DMS153 (cell line): Measurements from ENCODE around the gene RGS14.
"Not testable (repeated sequence)": the region's sequence is repeated elsewhere in the genome, so short reads cannot be mapped to it uniquely, and the experiment has no call there.

Experiments
- DNase-seq: peaks from one replicate; lab custom pipeline; 2025; lab: John Stamatoyannopoulos, UW

RGS14 gene

DNA sequence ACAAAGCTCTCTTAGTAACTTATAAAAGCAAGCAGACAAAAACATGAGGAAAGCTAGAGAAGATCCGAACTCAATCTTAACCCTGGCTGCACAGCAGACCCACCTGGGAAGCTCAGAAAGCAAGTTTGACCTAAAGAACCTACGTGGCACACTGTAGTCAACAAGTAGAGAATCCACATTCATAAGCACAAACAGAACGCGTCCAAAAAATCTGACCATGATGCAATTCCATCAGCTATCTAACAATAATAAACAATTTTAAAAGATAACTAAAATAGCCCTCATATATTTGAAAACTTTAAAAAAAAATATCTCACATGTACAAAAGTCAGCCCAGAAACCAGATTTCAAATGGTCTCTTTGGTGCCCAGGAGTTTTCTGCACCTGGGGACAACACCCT, 10.9 kb upstream of the RGS14 start:
- DNase-seq: no peak

DNA sequence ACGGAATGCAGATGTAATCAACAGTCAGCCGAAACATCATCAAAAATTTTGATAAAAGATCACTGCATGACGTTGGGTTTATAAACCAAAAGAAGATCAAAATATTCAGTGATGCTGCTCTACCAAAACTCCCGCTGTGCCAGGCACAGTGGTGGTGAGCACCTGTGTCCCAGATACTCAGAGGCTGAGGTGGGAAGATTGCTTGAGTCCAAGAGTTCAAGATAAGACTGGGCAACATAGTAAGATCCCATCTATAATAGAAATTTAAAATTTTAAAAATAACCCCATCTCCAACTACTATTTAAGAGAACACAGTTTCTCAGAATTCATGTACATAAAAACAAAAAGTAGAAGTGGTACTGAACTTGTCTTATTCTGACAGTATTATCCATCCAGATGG, 10.0 kb upstream of the RGS14 start:
- no peak for DNase-seq

DNA sequence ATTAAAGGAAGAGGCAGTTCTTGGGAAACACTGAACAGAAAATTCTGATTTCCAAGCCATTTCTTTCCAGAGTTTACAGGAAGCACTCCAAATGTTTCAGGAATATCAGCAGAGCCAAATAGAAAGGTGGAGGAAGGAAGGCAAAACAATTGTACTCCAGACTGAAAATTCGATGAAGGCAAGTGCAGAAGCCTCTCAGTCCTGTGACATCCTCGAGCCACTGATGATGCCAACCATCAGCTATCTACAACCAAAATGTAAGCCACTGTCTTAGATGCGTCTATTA, 8.4 kb upstream of the RGS14 start:
- DNase-seq: no peak

DNA sequence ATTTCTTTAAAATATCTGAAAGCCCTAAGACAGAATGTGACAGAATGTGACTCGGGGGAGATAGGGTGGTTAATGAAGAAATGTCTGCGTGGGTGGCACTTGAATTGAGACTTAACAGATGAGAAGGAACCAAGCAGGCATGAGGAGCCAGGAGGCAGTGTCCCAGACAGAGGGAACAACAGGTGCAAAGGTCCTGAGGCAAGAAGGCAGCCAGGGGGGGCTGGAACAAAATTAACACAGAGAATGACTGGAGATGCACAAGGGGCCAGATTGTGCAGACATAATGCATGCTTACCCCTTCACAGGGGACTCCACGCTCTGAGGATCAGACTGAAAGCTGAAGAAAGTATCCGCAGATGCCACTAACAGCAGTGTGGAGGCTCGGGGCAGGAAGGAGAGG, 8.0 kb upstream of the RGS14 start:
- no peak for DNase-seq

DNA sequence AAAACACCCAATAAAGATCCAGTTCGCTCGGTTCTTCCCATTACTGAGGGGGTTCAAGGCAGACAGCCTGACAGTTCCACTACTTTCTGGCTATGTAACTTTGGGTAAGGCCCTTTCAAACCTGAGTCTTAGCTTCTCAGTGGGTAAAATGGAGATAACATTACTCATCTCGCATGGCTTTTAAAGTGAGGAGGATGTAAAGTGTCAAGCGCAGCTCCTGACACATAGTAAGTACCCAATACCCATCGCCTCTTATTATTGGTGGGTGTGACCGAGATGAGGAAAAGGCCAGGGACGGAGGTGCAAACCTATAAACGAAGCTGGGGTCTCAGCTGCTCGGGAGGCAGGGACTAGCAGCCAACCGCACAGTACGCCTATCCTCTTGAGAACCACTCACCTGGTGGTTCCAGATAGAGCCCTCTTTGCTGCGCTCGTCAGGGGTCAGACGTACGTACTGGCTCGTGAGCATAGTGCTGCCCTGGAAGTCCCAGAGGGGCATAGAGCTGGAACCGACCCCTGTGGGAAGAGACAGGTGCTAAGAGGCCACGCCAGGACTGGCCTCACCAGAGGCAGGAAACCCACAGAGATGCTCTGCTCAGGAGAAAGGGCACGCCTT, 6.8 kb upstream of the RGS14 start:
- no peak for DNase-seq

DNA sequence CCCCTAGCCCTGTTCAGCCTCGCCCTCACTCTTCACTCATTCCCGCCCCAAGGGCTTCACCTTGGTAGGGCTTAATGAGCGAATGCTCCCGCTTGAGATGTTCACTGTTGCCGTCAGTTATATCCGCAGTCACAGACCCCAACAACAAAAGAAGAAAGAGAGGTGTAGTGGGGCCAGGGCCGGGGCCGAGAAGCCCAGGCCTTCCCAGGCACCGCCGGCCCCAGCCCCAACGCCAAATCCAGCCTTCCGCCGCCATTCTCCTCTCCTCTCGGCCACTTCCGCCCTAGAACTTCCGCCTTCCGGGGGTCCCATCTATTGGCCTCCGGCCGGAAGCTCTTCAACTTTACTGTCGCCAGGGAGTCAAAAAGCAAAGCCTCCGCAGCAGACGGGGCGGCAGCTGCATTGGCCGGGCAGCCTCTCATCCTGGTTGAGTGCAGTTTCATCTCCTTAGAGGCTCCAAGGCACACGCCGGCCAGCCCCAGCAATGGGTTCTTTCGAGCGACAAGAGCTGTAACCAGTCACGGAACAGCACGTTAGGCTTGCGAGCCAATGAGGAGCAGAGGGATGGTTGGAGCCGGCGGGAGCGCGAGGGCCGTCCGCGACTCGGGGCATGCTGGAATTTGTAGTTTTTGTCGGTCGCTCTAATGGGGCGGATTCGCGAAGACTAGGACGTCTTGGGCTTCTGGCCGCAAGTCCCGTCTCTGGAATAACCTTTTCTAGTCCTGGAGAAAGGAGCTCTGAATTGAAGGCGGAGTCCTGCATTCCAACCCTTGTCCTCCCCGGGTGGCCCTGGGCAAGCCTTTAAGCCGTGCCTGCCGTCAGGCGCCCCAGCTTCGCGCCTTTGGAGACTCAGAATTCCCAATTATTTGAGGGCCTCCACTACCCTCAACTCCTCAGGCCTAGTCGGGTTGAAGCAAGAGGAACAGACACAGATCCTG, 6.1 kb upstream of the RGS14 start, which contains the start of gene LMAN2:
Gene LMAN2, minus strand, starts transcription at position 277 of the 938 bp plus-strand sequence. Its CDS starts 21 bp downstream, at position 256.
- peak; percentile 76 for DNase-seq

DNA sequence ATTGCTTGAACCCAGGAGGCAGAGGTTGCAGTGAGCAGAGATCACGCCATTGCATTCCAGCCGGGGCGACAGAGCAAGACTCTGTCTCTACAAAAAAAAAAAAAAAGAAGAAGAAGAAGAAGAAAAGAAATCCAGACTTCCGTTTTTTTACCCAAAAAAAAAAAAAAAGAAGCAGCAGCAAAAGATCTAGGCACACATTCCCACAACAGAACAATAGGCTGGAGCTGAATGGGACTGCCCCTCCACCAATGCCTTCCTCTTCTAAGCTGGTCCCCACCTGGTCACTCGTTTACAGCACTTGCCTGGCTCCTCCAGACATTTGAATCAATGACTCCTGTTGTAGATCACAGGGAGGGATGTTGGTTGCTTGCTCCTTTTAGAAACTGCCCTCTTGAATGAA, 4.6 kb upstream of the RGS14 start:
- no peak for DNase-seq

DNA sequence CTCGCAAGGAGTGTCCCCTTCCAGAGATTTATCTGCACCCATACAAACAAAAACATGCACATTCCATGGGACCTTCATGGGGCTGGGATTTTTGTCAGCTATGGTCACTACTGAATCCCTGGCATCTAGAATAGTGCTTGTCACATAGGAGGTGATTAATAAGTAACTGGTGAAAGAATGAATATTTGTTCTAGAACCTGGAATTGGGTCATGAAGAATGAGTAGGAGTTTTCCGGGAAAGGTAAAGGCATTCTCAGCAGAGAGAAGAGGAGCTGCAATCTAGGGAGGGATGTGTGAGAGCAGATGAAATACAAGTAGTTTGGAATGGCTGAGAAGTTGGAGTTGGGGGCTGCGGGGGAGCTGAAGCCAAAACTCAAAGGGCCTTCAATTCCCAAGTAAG, 3.5 kb upstream of the RGS14 start:
- no peak for DNase-seq

DNA sequence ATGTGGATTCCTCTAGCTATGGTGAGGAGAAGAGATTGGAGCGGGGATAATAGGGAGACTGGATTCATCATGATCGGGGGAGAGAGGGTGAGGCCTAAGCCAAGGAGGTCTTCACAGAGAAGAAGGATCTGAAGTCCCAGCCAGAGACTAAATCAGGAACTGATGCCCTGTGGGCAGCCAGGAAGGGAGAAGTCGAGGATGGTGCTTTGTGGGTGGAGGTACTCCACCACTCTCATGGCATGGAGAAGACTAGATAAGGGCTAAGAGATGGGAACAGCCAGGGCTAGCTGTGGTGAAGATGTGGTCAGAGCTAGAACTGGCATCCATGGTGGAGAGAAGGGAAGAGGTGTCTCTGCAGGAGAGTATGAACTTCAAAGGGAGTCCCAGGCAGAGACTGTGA, 3.0 kb upstream of the RGS14 start:
- no peak for DNase-seq

DNA sequence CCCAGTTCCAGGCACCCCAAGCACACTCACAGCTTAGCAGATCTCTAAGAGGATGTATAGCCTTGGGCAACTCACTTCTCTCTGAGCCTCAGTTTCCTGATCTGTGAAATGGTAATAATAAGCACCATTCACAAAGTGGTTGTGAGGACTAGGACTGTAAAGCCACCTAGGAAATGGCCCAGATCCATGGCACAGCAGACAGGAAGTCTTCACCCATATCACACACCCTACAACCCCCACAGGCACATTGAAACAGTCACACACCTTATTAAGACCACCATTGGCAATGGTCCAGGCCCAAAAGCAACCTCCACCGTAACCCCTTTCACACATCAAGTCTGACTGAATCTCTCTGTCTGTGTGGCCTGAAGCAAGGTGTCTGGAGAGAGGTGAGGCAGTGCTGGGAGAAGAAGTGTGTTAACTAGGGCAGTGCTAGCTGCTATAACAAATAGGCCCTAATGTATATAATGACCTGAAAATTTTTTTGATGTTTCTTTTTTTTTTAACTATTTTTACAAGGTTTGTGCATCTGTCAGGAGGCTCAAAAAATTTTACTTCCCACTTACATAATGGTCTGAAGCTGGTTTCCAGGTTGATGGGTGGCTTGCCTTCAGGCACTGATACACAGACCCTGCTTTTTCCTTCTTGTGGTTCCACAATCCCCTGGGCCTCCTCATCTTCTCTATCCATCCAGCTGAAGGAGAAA, 2.4 kb upstream of the RGS14 start:
- DNase-seq: no peak

DNA sequence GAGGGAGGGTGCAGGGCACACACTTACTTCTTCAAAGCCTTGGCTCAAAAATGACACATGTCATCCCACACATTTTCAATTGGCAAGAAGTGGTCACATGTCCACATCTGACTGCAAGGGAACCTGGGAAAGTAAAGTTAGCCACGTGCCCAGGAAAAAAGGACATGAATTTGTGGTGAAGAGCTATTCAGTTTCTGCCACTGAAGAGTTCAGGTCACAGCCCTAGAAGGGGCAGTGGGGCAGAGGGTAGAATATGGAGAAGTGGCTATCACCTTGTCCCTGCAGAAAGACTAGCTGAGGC, 1.9 kb upstream of the RGS14 start:
- DNase-seq: no peak

DNA sequence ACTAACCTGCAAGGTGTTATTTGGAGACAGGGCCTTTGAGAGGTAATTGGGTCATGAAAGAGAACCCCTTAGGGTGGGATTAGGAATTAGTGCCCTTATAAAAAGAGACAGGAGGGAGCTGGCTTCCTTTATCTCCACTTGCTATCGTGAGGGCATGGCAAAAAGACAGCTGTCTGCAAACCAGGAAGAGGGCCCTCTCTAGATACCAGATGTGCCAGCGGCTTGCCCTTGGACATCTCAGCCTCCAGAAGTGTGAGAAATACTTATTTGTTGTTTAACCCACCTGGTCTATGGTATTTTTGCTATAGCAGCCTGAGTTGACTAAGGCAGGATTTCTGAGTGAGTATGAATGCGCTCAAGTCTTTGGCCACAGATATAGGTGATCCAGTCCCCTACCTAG, 978 bp upstream of the RGS14 start:
- DNase-seq: no peak

DNA sequence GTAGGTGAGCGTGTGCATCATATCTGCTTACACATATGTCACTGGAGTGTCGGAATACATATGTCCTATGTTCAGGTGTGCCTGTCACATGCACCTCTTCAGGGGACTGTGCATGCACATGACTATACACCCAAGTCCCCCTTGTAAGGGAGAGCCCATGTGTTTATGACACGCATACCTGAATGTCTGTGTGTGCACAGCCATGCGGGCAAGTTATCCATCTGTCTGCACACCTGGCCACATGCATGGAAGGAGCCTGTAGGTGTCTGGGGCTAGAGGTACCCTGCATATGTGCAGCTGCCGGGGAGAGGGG, 622 bp upstream of the RGS14 start:
- DNase-seq: no peak

DNA sequence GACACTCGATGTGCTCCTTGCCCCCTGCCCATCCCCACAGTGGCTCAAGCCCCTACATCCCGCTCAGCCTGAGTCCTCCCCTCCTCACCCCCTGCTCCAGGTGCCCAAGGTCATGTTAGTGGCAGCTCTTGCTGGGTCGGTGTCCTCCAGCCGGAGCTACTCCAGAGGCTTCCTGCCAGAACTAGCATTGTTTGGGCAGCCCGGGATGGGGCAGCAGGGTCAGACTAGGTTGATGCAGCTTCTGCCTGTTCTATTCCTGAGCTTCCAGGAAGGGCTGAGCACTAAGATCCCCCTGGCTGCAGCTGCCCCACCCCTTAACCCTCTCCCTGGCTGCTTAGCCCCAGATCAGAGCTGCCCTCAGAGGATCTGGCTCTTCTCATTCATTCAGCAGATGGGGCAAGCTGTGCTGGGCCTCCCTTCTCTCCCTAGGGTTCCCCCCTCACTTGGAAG, 671 bp downstream of the RGS14 start:
- no peak for DNase-seq

DNA sequence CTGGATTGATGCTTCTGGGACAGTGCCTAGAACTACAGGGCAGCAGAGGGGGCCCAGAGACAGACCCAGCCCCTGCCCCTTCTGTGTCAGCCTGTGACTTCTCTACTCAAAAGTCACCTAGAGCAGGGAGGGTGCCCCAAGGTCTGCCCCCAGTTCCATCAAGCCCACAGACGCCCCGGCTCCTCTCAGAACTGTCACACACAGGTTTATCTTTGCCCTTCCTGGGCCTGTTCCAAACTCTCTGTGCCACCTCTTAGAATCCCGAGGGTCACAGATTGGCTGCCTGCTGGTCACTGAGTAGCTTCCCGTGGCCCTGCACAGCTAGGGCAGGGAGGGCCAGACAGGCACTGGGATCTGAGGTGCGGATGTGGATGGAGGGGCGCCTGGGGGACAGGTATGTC, 1.7 kb downstream of the RGS14 start:
- no peak for DNase-seq

DNA sequence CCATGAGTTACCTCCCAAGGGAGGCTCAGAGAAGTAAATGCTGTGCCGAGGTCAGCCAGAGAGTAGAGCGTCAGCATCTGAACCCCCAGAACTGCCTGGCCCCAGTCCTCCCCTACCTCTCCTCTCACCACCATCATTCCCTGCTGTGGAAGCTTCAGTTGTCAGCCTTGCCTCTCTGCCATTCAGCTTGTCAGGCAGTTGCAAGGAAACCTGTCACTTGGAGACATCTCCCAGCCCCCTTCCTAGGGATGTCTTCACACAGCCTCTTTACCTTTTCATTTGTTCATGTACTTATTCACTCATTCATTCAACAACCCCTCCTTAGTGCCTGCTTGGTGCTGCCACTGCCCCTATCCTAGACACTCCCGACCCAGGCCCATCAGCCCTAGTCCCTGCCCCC, 2.1 kb downstream of the RGS14 start:
- DNase-seq: no peak

DNA sequence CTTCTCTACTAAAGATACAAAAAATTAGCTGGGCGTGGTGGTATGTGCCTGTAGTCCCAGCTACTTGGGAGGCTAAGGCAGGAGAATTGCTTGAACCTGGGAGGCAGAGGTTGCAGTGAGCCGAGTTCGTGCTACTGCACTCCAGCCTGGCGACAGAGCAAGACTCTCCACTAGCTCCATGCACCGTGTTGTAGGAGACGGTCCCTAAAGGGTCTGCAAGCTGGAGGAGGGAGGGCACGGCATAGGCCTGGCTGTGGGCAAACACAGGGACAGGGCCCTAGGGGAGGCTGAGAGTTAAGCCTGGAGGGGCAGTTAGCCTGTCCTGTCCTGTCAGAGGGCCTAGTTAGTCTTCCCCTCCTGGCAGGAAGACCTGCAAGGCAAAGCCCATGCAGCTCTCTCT, 3.0 kb downstream of the RGS14 start:
- DNase-seq: not testable (repeated sequence)

DNA sequence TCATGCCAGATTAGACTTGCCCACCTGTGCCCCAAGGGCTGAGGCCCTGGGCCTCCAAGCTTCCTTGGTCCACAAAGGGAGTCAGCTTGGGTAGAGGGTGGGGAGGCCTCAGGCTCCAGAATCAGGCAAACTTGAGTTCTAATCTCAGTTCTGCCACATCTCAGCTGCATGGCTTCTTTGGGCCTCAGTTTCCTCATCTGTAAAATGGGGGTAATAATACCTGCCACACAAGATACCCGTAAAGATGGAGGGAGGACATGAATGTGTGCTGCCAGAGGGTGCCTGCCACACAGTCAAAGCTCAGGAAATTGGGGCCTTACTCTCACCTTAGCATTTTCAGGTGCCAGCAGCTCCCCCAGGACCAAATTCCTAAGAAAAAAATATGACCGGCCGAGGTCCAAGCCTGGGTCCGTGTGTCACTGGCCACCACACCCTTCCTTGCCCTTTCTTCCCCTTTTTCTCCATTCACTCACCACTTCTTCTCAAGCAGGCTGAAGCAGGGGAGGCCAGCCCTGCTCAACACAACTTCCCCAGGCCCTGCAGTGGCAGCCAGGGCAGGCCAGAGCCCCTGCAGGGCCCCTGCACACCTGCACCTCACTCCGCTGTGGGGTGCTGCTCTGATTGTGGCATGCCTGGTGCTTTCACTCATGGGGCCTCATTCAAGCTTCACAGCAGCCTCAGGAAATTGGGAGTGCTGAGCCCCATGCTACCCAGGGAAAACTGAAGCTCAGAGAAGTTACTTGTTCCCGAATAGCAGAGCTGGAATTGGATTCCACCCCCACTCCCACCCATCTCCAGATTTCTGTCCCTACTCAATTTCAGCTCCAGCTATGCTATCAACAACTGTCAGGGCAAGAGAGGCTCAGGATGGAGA, 3.9 kb downstream of the RGS14 start:
- no peak for DNase-seq

DNA sequence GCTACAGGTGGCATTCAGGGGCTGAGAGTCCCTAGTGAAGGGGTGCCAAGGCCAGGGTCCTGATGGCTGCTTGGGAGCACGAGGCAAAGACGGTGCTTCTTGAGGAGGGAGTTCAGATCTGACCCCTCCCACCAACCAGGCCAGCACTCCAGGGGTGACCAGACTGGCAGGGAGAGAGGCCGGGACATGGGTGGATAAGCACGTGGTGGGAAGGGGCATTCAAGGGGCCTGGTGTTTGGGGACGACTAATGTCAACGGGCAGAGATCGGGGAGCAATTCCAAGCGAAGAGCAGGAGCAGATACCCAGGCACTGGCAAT, 4.5 kb downstream of the RGS14 start:
- DNase-seq: no peak

DNA sequence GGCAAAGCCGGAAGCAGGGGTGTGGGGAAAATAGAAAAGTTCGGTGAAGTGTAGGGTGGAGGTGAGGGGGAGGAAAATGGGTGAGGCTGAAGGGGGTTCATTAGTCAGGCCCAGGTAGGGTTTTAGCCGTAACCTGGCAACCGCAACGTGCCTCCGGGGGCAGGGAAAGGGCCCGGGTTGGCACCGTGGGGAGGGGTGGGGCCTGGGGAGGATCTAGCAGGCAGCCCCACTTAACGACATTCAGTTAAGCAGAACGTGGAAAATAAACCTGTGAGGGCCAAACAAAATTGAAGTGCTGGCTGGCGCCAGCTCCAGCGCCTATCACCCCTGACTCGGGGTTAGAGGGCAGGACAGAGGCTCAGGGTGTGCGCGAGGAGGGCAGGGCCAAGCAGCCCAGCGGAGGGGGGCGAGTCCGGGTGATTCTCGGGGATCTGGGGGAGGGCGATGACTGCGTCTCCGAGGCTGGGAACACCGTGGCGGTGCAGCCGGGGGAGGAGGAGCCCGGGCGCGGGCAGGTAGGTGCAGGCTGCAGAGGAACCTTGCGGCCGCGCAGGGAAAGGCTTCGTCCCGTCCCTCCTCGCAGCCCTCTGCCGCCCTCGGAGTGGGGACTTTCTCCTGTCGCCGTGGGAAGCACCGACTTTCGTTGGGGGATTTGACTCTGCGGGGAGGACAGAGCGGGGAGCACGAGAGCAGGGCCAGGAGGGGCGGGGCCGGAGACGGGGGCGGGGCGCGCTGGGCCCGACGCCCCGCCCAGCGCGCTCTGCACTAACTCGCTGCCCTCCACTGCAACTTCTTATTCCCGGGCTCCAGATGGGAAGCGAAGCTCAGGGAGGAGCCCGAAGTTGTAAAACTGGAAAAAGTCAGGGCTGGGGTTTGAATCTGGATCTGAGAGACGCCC, 5.1 kb downstream of the RGS14 start:
- DNase-seq: peak; percentile 58

DNA sequence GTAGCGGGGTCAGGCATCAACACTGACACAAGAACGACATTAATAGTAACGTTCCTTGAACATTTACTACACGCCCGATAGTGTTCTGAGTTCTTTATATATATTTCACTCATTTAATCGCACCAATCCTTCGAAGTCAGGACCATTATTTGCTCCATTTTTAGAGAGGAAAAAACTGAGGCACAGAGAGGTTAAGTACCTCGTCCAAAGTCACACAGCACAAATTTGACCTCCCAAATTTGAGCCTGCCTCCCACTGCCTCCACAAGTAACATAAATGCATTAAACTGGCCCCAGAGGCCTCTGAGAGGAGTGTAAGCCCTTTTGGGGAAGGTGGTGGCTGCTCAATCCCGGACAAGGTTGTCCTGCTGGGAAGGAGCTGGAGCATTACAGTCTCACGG, 5.8 kb downstream of the RGS14 start:
- no peak for DNase-seq
